NCI-H2107 treated with DMSO at 0.1 percent for 48 hours (cell line): Measurements from ENCODE around the gene SERPINB5.

ENCODE experiments used
- DNase-seq: peaks from one replicate; lab custom pipeline; 2025; ENCODE audit not compliant: unreplicated experiment; lab: John Stamatoyannopoulos, UW

SERPINB5 gene

DNA sequence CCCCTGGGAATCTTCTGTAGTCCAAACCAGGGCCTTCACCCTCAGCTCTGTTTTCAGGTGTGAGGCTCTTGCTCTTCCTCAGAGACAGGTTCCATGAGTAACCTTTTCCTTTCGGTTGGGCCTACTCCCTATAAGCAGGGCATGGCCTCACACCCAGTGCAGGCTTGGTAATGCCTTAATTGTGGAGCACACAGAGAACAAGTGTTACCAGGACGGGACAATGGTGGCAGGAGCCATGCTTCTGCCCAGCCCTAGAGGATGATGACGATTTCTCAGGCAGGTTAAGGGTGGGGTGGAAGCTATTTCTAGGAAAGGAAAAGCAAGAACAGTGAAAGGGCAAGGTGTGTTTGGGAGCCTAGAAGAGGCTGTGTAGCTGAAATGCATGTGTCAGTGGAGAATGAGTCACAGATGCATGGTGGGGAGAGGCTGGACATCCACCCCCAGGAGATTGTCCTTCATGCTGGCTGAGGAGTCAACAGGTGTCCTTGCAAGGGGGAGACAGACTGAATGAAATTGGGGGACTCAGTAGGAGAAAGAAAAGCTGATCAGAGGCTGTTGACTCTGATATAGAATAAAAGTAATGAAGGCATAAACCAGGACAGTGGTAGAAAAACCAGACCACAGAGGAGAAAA lies 43.4 kb downstream of the SERPINB5 start:
- no peak for DNase-seq

GRCh38 chr18:63523660-63524059 lies 46.9 kb downstream of the SERPINB5 start:
- no peak for DNase-seq

GRCh38 chr18:63527251-63527650 lies 50.5 kb downstream of the SERPINB5 start:
- no peak for DNase-seq

DNA sequence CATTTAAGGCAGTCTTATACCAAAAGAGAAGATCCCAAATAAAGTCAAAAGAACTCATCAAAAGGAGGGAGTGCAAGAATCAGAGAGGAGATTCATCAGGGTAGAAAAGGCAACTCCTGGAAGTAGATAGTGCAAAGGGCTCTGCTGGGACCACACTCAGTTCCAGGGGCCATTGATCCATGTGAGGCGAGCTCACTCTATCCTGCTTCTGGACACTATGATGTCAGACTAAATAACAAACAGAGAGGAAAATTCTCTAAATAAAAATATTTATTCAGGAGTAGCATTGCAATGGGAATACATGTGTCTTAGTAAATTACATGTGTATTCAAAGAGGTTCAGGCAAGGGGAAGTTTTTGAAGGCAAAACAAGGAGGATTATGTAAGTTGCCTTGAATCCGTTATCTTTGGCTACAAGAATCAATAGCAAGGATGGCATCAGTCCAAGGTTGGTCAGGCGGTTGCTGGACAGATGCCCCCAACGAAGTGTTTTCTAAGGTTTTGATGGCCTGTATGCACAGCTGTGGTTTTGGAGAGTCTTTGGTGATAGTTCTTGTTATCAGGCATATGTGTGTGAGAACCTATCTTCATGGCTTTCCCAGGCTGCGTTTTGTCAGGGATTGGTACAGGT lies 52.2 kb downstream of the SERPINB5 start:
- DNase-seq = no peak

GRCh38 chr18:63532471-63532870 lies 55.7 kb downstream of the SERPINB5 start:
- no peak for DNase-seq

- DNase-seq = no peak
Observed at GRCh38 chr18:63534615-63535014, 57.9 kb downstream of the SERPINB5 start.

DNA sequence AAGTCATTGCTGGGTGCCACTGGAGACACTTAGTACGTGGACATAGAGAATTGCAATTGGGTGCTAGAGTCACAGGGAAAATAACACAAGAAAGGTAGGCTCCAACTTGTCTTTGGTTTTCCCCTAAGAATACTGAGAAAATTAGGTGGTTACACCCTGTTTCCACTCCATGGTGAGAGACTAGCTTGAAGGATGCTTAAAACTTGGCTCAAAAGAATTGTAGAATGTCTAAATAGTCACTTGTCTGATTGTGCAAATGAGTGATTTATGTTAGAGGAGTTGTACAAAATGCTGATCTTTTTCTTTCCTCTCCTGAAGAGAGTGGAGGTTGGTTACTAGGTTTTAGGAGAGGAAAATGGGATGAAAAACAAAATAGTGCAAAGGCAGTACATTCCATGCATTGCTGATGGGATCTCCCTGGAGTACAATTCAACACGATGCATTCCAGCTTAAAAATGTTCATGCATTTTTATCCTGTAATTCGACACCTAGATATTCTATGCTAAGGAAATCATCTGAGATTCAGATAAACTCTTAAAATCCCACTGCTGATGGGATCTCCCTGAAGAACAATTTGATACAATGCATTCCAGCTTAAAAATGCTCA lies 63.2 kb downstream of the SERPINB5 start:
- no peak for DNase-seq

- DNase-seq = no peak
Observed at GRCh38 chr18:63542069-63542468, 65.3 kb downstream of the SERPINB5 start, which contains the start of gene SERPINB12. Gene SERPINB12 (plus strand): TSS chr18:63542369. CDS start chr18:63556160, 13,791 bp downstream.

GRCh38 chr18:63544017-63544416 lies 67.3 kb downstream of the SERPINB5 start:
- DNase-seq = no peak

DNA sequence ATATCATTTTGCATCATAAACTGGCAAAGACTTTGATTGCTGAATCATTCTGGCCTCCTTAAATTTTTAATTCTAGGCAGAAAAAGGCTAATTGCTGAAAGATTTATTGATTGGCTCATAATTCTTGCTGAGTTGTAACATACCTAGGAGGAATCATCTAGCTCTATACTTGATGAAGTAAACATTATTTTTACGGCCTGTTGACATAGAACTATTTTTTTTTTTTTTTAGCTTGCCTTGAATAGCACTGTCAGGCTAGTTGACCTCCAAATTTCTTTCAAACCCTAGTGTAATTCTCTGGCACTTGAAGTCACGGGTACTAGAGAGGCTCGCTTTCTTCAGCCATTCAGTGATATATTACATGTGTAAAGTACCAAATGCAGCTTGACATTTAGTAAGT lies 68.2 kb downstream of the SERPINB5 start:
- DNase-seq = no peak

DNA sequence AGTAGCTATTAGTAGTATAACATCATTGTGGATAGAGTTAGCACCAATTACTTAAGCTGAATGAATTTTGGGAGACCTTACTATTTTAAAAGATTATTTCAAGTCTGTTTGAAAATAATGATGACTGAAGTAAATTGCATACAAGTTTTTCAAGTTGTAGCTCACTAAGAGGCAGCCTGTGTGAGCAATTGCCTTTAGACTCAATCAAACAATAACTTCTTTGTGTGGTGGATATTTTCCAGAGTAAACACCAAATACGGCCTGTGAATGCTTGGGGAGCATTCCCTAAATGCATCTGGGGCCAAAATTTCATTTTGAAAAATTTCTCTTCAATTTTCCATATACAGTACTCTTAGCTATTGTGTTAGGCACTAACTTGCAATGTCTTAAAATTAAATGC lies 73.3 kb downstream of the SERPINB5 start:
- no peak for DNase-seq

DNA sequence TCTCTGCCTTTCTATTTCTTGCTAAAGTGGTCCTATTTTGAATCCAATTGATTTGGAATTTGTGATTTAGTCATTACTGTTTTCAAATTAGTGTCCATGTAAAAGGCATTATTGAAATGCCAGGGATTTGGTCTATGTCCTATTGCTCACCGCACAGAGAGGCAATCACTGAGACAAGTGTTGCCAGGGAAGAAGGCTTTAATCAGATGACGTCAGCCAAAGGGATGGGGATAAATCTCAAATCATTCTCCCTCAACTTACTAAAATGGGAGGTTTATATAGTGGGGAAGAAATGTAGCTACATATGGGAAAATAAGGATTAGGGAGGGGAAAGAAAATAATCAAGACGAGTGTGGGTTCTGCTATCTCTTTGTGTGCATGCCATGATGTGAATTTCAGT lies 75.0 kb downstream of the SERPINB5 start:
- DNase-seq = no peak

DNA sequence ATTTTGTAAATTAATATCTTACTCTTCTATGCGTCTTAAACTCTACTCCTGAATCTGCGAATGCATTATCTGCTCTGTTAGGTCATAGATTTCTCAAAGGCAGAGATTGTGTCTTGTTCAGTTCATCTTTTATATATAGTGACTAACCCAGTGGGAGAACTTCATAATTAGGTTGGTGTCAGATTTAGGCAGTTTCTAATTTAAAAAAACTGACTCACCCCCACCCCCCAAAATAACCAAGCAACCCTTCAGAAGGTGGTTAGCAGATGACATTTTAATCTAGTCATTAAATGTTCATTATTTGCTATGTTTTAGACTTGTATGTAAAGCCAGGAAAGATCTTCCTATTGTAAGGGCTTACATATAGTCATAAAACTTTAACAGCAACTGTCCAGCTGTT lies 75.8 kb downstream of the SERPINB5 start:
- DNase-seq = no peak

DNA sequence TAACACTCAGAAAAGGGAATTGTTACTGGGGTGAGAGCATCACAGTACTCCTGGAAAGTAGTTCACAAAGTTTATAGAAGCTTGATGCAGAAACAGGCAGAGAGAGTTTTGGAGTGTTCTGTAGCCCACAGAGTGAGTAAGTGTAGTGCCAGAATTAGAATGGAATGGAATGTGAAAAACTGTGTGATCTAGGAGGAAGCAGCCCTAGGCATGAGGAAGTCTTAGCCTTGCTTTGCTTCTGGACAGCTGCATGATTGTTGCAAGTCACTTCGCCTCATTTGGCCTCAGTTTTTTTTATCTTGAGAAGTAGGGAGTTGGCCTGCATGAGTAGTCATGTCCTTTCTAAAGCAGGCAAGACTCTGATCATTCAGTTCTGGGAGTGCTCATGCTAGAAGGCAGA lies 76.3 kb downstream of the SERPINB5 start:
- DNase-seq = no peak
